Transverse colon (tissue), 4 donors: ENCODE measurements around the gene ZNF417.

Experiments used
- CTCF ChIP-seq, 5 experiments: fragments of 200-600 bp in 3 of 5; fragments of 450-650 bp in 2 of 5; sonication (generic) in 3 of 5; IDR thresholded peaks; 1 replicate in 2 of 5; 2 replicates in 3 of 5; pipeline ENCODE4 v1.5.1; 2016 to 2017; ENCODE audit warnings: antibody characterized with exemption in 5 of 5, inconsistent platforms in 3 of 5, mild to moderate bottlenecking in 2 of 5, moderate library complexity in 1 of 5
- EP300 ChIP-seq: sonication (generic); formaldehyde crosslinking; IDR thresholded peaks from one replicate; pipeline ENCODE4 v1.6.1; 2017; ENCODE audit warnings: antibody characterized with exemption, low read depth
- POLR2A ChIP-seq: fragments of 450-650 bp; IDR thresholded peaks from one replicate; pipeline ENCODE4 v1.6.1; 2016; ENCODE audit warnings: antibody characterized with exemption, mild to moderate bottlenecking, moderate library complexity
- POLR2AphosphoS5 ChIP-seq, 3 donors: sonication (generic); formaldehyde crosslinking; IDR thresholded peaks; one replicate each; pipeline ENCODE4 v1.6.1; 2016; ENCODE audit warnings: antibody characterized with exemption in 3 of 3

GRCh38 chr19:57867868-57868492 lies 48.4 kb downstream of the ZNF417 start:
- no peak for TF ChIP-seq CTCF (IDR thresholded peaks at IDR 0.05)
- TF ChIP-seq POLR2AphosphoS5 (IDR thresholded peaks at IDR 0.05), result no peak
- no peak for TF ChIP-seq EP300
- TF ChIP-seq POLR2A, result no peak
